Breast epithelium (tissue), 3 donors: ENCODE results near the gene AHNAK2.

Experiments
- CTCF ChIP-seq, 3 donors: fragments of 450-650 bp; IDR thresholded peaks; one replicate each; pipeline ENCODE4 v1.5.1; 2016 to 2017; ENCODE audit warnings: antibody characterized with exemption in 3 of 3, mild to moderate bottlenecking in 3 of 3, moderate library complexity in 3 of 3
- POLR2A ChIP-seq: fragments of 450-650 bp; IDR thresholded peaks from one replicate; pipeline ENCODE4 v1.6.1; 2016; ENCODE audit warnings: antibody characterized with exemption, mild to moderate bottlenecking, moderate library complexity
- POLR2AphosphoS5 ChIP-seq, 3 donors: sonication (generic); formaldehyde crosslinking; IDR thresholded peaks; one replicate each; pipeline ENCODE4 v1.6.1; 2017; ENCODE audit warnings: antibody characterized with exemption in 3 of 3

GRCh38 chr14:104998801-104999200 is 20.6 kb upstream of the AHNAK2 start:
- no peak for TF ChIP-seq CTCF (IDR thresholded peaks at IDR 0.05)
- no peak for TF ChIP-seq POLR2A
- no peak for TF ChIP-seq POLR2AphosphoS5 (IDR thresholded peaks at IDR 0.05)
